ENCODE results near the gene MYH14.

Gene MYH14

GRCh38 chr19:50192463-50193211 is 10.8 kb upstream of the MYH14 start:
- no peak for DNase-seq (ENCODE audit: low read depth in 2 of 2)

GRCh38 chr19:50195224-50195623 is 8.2 kb upstream of the MYH14 start:
- no peak for DNase-seq (ENCODE audit: low read depth in 2 of 2)

- DNase-seq (ENCODE audit: low read depth in 2 of 2) = no peak
Measured at GRCh38 chr19:50196322-50196932, 7.0 kb upstream of the MYH14 start.

GRCh38 chr19:50197348-50197747 is 6.1 kb upstream of the MYH14 start:
- DNase-seq (ENCODE audit: low read depth in 2 of 2) = no peak

GRCh38 chr19:50198431-50199258 is 4.8 kb upstream of the MYH14 start:
- DNase-seq (ENCODE audit: low read depth in 2 of 2) = no peak

GRCh38 chr19:50199259-50199555 is 4.2 kb upstream of the MYH14 start:
- no peak for DNase-seq (ENCODE audit: low read depth in 2 of 2)

GRCh38 chr19:50202386-50202785 is 1.0 kb upstream of the MYH14 start:
- DNase-seq (ENCODE audit: low read depth in 2 of 2) = no peak

GRCh38 chr19:50202962-50203280 is 501 bp upstream of the MYH14 start:
- no peak for DNase-seq (ENCODE audit: low read depth in 2 of 2)

GRCh38 chr19:50204081-50204428 is 633 bp downstream of the MYH14 start:
- no peak for DNase-seq (ENCODE audit: low read depth in 2 of 2)

GRCh38 chr19:50204811-50205675 is 1.6 kb downstream of the MYH14 start:
- DNase-seq (ENCODE audit: low read depth in 2 of 2) = peak in 1 of 2 donors; percentile 5

GRCh38 chr19:50205681-50206138 is 2.3 kb downstream of the MYH14 start:
- no peak for DNase-seq (ENCODE audit: low read depth in 2 of 2)

GRCh38 chr19:50206191-50206590 is 2.8 kb downstream of the MYH14 start:
- DNase-seq (ENCODE audit: low read depth in 2 of 2) = no peak

- no peak for DNase-seq (ENCODE audit: low read depth in 2 of 2)
Measured at GRCh38 chr19:50207730-50208129, 4.3 kb downstream of the MYH14 start.

- no peak for DNase-seq (ENCODE audit: low read depth in 2 of 2)
Measured at GRCh38 chr19:50209131-50209530, 5.7 kb downstream of the MYH14 start.

GRCh38 chr19:50210425-50210824 is 7.0 kb downstream of the MYH14 start:
- no peak for DNase-seq (ENCODE audit: low read depth in 2 of 2)

GRCh38 chr19:50213925-50214324 is 10.5 kb downstream of the MYH14 start:
- DNase-seq (ENCODE audit: low read depth in 2 of 2) = no peak

- DNase-seq (ENCODE audit: low read depth in 2 of 2) = no peak
Measured at GRCh38 chr19:50214699-50215543, 11.5 kb downstream of the MYH14 start.

- no peak for DNase-seq (ENCODE audit: low read depth in 2 of 2)
Measured at GRCh38 chr19:50215820-50216219, 12.4 kb downstream of the MYH14 start.

- no peak for DNase-seq (ENCODE audit: low read depth in 2 of 2)
Measured at GRCh38 chr19:50221087-50221486, 17.7 kb downstream of the MYH14 start.

GRCh38 chr19:50222691-50223438 is 19.4 kb downstream of the MYH14 start:
- DNase-seq (ENCODE audit: low read depth in 2 of 2) = no peak

- DNase-seq (ENCODE audit: low read depth in 2 of 2) = no peak
Measured at GRCh38 chr19:50223439-50223716, 20.0 kb downstream of the MYH14 start.

Data from stimulated activated CD4-positive, alpha-beta T cell treated with anti-CD3 and anti-CD28 coated beads, Interleukin-1b, Interleukin-23, amount 100 ng/mL, for 4 hours (primary cell).